ENCODE data around the gene CD7. TPM values are rescaled to one million over a fixed set of nuclear protein-coding genes. Genes with fewer than 3 reads are reported as not detected.
"Not testable (repeated sequence)": the region's sequence is repeated elsewhere in the genome, so short reads cannot be mapped to it uniquely, and the experiment has no call there.

CD7 gene
- total RNA-seq = 345 and 351 TPM in 2 replicates

DNA sequence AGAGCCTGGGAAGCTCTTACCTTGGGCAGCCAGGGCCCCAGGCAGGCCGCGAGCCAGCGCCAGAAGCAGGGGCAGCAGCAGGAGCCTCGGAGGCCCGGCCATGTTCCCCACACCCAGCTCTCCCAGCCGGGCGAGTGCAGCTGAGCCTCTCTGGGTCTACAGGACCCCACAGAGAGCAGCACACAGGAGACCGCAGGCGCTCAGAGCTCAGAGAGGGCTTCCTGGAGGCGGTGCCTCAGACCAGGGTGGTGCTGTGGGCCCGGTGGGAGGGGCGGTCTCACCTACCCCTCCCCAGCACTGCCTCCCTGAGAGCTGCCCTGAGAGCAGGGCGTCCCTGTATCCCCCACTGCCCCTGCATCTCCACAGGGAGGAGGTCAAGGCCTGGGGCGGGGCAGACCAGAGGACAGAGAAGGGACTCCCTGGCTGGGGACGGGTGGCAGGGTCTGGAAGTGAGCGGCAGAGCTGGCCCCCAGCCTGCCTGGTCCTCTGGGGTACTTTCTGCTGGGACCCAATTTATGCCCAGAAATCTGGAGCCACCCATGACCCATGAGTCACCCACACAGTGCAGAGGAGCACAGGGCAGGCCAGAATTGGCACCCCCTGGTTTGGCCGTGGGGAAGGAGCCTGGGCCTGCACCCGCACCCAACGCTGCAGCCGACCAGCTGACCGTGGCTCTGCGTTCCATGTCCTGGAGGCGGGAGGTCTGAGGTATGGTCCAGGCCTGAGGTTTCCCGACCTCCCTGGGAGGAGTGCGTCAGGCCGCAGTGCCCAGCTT is at the start of gene CD7:
Gene CD7, minus strand, starts transcription at position 215 of the 775 bp plus-strand sequence. Its CDS starts 113 bp downstream, at position 102.
- Mint-ChIP-seq H3K4me1 (ENCODE audit: low read depth) (peaks cover 19% of the 10 kb centered on the region), H3K9me3 (no peaks in the 10 kb centered on the region), H3K27ac (no peak within 1 kb of the TSS), H3K4me3 (ENCODE audit: low read depth) (no peak within 1 kb of the TSS), H3K27me3 (ENCODE audit: low read depth) (no peaks in the 10 kb centered on the region), H3K36me3 (ENCODE audit: low read depth) (peaks cover 33% of the 10 kb centered on the region)
- intact Hi-C loops (cut with micrococcal nuclease) = loop anchor here (1.0 kb wide), 1 partner anchor 15 kb away; no protein-coding TSS in a partner anchor
- DNase-seq (ENCODE audit: low spot score) = peak; percentile 65

DNA sequence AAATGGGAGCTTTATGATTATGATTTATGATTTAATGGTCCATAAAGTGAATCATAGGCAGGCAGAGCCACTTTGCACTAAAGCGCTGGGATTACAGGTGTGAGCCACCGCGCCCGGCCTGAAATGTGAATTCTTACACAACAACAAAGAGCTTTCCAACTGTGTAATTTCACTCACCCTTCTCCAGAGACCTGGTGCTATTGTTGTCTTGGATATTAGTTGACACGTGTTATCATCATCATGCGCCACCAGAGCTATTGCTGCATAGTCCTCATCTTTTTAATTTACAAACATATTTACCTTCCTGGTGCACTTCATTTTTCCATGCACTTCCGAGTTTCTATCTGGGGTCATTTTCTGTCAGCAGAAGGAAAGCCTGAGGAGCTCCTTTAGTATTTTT is 49.3 kb upstream of the CD7 start:
- H3K9me3 Mint-ChIP-seq = no peaks in the 10 kb centered on the region
- H3K36me3 Mint-ChIP-seq (ENCODE audit: low read depth) = no peaks in the 10 kb centered on the region
- H3K4me1 Mint-ChIP-seq (ENCODE audit: low read depth) = peaks cover 12% of the 10 kb centered on the region
- no peak overlapping the region for H3K4me3 Mint-ChIP-seq (ENCODE audit: low read depth)
- intact Hi-C loops (cut with micrococcal nuclease) = no loop called here
- DNase-seq (ENCODE audit: low spot score) = no peak
- no peak overlapping the region for H3K27ac Mint-ChIP-seq
- H3K27me3 Mint-ChIP-seq (ENCODE audit: low read depth) = peaks cover 32% of the 10 kb centered on the region

DNA sequence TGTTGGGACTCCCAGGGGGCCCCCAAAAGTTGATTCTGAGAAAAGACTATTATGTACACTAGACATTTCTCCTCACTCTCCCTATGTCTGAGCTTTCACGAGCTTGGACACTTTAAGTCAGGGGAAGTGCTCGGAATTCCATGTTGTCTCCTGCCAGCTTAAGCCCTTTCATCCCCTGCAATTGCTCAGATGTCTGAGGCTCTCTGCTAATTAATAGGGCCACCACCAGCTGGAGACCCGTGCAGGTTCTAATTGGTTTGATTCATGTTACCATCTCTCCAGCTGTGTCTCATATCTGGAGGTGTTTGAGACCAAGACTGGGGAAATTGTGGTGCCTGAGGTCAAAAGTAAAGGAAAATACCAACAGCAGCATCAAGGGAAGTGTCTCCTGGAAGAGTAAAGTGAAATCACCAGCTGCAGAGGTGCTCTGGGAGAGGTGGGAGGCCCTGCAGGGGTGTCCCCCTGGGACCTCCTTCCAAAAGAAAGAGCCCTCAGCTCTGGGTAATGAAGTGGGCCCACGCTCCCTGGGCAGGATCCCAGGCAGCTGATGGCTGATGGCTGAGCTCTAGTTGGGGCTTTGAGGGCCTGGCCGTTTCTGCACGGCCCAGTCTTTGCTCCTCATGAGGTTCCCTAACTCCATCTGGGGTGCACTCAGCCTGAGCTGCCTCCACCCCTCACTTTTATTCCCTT is 48.3 kb upstream of the CD7 start:
- H3K27me3 Mint-ChIP-seq (ENCODE audit: low read depth) = peaks cover 27% of the 10 kb centered on the region
- no peak for DNase-seq (ENCODE audit: low spot score)
- no peaks in the 10 kb centered on the region for H3K9me3 Mint-ChIP-seq
- no peaks in the 10 kb centered on the region for H3K36me3 Mint-ChIP-seq (ENCODE audit: low read depth)
- peaks cover 7% of the 10 kb centered on the region for H3K4me1 Mint-ChIP-seq (ENCODE audit: low read depth)
- no peak overlapping the region for H3K4me3 Mint-ChIP-seq (ENCODE audit: low read depth)
- intact Hi-C loops (cut with micrococcal nuclease) = no loop called here
- no peak overlapping the region for H3K27ac Mint-ChIP-seq

DNA sequence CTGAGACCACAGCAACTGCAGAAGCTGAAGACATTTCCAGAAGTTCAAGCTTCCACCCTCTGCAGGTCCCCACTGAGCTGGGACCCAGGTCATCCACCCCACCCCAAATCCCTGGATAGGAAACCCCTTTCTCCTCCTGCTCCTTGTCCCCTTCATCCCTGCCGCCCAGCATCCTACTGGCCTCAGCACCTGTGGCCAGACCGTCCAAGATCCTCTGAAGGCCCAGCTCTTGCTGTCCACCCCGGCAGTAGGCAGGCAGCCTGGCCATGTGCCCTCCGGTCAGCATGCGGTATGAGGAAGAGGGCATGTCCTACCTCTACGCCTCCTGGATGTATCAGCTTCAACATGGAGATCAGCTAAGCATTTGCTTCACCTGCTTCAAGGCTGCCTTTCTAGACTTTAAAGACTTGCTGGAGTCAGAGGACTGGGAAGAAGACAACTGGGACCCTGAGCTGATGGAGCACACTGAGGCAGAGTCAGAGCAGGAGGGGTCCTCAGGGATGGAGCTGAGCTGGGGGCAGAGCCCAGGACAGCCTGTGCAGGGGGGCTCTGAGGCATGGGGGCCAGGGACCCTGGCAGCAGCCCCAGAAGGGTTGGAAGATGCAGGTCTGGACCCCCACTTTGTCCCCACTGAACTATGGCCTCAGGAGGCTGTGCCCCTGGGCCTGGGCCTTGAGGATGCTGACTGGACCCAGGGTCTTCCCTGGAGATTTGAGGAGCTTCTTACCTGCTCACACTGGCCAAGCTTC is 44.7 kb upstream of the CD7 start:
- H3K9me3 Mint-ChIP-seq = no peaks in the 10 kb centered on the region
- no peak for DNase-seq (ENCODE audit: low spot score)
- peaks cover 7% of the 10 kb centered on the region for H3K4me1 Mint-ChIP-seq (ENCODE audit: low read depth)
- no peak overlapping the region for H3K4me3 Mint-ChIP-seq (ENCODE audit: low read depth)
- intact Hi-C loops (cut with micrococcal nuclease) = no loop called here
- peaks cover 18% of the 10 kb centered on the region for H3K27me3 Mint-ChIP-seq (ENCODE audit: low read depth)
- H3K36me3 Mint-ChIP-seq (ENCODE audit: low read depth) = no peaks in the 10 kb centered on the region
- no peak overlapping the region for H3K27ac Mint-ChIP-seq

DNA sequence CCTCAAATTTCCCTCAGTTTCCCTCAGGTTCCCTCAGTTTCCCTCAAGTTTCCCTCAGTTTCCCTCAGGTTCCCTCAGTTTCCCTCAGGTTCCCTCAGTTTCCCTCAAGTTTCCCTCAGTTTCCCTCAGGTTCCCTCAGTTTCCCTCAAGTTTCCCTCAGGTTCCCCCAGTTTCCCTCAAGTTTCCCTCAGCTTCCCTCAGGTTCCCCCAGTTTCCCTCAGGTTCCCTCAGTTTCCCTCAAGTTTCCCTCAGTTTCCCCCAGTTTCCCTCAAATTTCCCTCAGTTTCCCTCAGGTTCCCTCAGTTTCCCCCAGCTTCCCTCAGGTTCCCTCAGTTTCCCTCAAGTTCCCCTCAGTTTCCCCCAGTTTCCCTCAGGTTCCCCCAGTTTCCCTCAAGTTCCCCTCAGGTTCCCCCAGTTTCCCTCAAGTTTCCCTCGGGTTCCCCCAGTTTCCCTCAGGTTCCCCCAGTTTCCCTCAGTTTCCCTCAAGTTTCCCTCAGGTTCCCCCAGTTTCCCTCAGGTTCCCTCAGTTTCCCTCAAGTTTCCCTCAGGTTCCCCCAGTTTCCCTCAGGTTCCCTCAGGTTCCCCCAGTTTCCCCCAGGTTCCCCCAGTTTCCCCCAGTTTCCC is 42.2 kb upstream of the CD7 start:
- peaks cover 14% of the 10 kb centered on the region for H3K27me3 Mint-ChIP-seq (ENCODE audit: low read depth)
- not testable (repeated sequence) for H3K4me1 Mint-ChIP-seq (ENCODE audit: low read depth); H3K4me3 Mint-ChIP-seq (ENCODE audit: low read depth); DNase-seq (ENCODE audit: low spot score); H3K9me3 Mint-ChIP-seq; H3K27ac Mint-ChIP-seq; H3K36me3 Mint-ChIP-seq (ENCODE audit: low read depth)
- intact Hi-C loops (cut with micrococcal nuclease) = loop anchor here (10.0 kb wide), 1 partner anchor 415 kb away; no protein-coding TSS in a partner anchor

DNA sequence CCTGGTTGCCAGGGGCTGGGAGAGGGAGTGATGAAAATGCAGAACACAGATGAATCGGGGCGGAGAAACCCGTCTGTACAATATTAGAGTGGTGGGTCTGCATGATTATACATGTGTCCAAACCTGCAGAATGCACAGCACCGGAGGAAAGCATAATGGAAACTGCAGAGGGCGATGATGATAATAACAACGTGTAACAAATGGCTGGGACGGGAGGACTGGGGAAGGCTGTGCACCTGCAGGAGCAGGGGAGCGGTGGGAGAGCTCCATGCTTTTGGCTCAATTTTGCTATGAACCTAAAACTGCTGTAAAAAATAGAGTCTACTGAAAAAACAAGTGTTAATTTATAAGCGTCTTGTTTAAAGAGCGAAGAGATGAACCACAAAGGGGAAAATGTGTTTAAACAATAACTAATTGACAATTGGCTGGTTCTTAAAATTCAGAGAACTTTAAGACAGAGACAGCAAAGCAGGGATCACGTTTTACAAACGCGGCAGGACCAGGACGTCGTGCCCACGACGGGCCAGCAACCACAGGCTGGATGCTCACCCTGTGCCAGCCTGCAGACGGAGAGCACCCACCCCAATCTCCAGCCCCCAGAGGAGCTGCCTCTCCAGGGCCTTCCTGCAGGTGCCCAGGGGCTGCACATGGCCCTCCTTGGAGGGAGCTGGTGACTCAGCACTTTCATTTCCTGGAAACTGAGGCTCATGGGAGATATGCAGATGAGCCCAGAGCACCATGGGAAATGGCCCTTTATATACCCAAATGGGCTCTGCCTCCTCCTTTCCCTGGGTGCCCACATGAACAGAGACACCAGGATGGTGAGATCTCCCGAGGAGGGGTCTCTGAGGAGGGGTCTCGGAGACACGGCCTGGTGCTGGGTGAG is 41.3 kb upstream of the CD7 start, which contains the start of gene TEX19:
Gene TEX19, plus strand, starts transcription at position 783 of the 886 bp plus-strand sequence. CDS start 2,904 bp downstream, outside the sequence.
- no peak for DNase-seq (ENCODE audit: low spot score)

DNA sequence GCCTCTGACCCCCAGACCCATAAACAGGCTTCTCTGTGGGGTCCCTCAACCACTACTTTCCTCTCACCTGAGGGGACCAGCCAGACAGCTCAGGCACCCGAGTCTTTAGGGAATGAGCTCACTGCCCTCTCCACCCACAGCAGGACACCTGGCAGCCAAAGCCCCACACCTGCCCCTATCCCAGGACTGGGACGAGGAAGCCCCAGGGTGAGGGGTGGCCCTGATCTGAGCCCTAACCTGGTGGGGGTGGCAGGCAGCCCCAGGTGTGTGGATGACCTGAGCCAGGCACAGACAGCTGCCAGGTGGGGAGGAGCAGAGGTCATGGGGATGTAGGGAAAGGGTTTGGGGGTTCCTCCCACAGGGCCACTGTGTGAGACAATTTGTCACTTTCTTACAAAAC is 40.0 kb upstream of the CD7 start:
- no peak overlapping the region for H3K27ac Mint-ChIP-seq
- no peaks in the 10 kb centered on the region for H3K36me3 Mint-ChIP-seq (ENCODE audit: low read depth)
- peaks cover 7% of the 10 kb centered on the region for H3K4me1 Mint-ChIP-seq (ENCODE audit: low read depth)
- no peak for DNase-seq (ENCODE audit: low spot score)
- no peak overlapping the region for H3K4me3 Mint-ChIP-seq (ENCODE audit: low read depth)
- peaks cover 11% of the 10 kb centered on the region for H3K27me3 Mint-ChIP-seq (ENCODE audit: low read depth)
- H3K9me3 Mint-ChIP-seq = no peaks in the 10 kb centered on the region
- intact Hi-C loops (cut with micrococcal nuclease) = loop anchor here (10.0 kb wide), 1 partner anchor 417 kb away; no protein-coding TSS in a partner anchor

More for the DNA sequence above, 41.3 kb upstream of the CD7 start, which contains the start of gene TEX19:
- Mint-ChIP-seq H3K4me3 (ENCODE audit: low read depth) (no peak within 1 kb of the TSS), H3K27ac (peak within 1 kb of the TSS; percentile 7), H3K27me3 (ENCODE audit: low read depth) (peaks cover 14% of the 10 kb centered on the region), H3K36me3 (ENCODE audit: low read depth) (no peaks in the 10 kb centered on the region), H3K4me1 (ENCODE audit: low read depth) (peaks cover 7% of the 10 kb centered on the region), H3K9me3 (no peaks in the 10 kb centered on the region)
- intact Hi-C loops (cut with micrococcal nuclease) = loop anchor here (10.0 kb wide), 1 partner anchor 416 kb away; no protein-coding TSS in a partner anchor

DNA sequence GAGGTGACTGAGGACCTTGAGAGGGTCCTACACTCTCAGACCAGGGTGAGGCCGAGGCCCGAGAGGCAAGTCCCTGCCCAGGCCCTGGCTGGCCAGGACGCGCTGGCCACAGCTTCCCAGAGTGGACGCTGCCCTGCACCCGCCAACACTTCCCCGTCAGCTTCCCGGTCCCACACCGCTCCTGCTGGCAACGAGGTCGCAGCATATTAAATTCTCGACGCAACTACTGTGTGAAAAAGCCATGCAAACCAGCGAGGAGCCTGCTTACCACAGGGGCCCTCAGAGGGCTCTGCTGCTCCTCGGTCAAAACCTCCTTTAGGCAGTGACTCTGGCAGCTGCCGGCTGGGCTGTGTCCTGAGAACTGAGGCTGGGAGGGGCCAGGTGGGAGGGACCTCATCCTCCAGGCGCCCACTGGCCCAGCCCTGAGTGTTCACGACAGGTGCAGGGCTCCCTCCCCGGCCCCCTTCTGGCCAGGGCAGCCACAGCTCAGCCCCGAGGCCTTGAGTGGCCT is 39.5 kb upstream of the CD7 start:
- intact Hi-C loops (cut with micrococcal nuclease) = loop anchor here (10.0 kb wide), 1 partner anchor 418 kb away; no protein-coding TSS in a partner anchor

DNA sequence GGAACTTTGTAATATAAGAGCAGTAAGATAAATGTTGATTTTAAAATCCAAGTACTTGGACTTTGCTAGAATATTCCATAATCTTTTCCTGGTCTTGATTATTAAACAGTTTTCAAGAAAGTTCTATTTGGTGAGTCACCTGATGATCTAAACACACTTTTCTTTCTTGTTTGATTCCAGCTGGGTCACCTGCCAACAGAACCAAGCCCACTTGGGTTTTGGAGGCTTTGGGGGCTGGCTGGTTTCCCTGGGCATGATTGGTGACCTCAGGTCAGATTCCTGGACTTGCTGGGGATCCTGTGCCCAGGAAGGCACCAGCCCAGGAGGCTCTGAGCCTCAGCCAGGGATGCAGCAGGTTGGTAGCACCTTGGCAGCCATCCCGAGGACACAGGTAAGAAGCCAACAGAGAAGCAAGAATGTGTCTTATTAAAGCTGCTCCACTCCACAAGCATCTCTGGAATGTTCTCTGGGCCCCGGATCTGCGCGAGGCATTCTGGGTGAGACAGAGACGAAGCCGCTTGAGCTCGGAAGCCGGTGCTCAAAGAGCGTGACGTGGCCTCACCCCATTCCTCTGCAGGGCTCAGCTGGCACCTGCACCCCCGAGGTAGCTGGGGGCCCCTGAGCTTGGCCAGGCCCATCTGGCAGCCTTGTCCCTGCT is 38.5 kb upstream of the CD7 start:
- intact Hi-C loops (cut with micrococcal nuclease) = loop anchor here (10.0 kb wide), 1 partner anchor 419 kb away; no protein-coding TSS in a partner anchor
- peaks cover 11% of the 10 kb centered on the region for H3K27me3 Mint-ChIP-seq (ENCODE audit: low read depth)
- no peak for DNase-seq (ENCODE audit: low spot score)
- no peaks in the 10 kb centered on the region for H3K9me3 Mint-ChIP-seq
- no peak overlapping the region for H3K4me3 Mint-ChIP-seq (ENCODE audit: low read depth)
- H3K4me1 Mint-ChIP-seq (ENCODE audit: low read depth) = peaks cover 11% of the 10 kb centered on the region
- H3K27ac Mint-ChIP-seq = no peak overlapping the region
- no peaks in the 10 kb centered on the region for H3K36me3 Mint-ChIP-seq (ENCODE audit: low read depth)

More for the DNA sequence above, 39.5 kb upstream of the CD7 start:
- peaks cover 9% of the 10 kb centered on the region for H3K4me1 Mint-ChIP-seq (ENCODE audit: low read depth)
- no peaks in the 10 kb centered on the region for H3K9me3 Mint-ChIP-seq
- DNase-seq (ENCODE audit: low spot score) = no peak
- H3K36me3 Mint-ChIP-seq (ENCODE audit: low read depth) = no peaks in the 10 kb centered on the region
- H3K27ac Mint-ChIP-seq = no peak overlapping the region
- H3K4me3 Mint-ChIP-seq (ENCODE audit: low read depth) = no peak overlapping the region
- H3K27me3 Mint-ChIP-seq (ENCODE audit: low read depth) = peaks cover 11% of the 10 kb centered on the region

DNA sequence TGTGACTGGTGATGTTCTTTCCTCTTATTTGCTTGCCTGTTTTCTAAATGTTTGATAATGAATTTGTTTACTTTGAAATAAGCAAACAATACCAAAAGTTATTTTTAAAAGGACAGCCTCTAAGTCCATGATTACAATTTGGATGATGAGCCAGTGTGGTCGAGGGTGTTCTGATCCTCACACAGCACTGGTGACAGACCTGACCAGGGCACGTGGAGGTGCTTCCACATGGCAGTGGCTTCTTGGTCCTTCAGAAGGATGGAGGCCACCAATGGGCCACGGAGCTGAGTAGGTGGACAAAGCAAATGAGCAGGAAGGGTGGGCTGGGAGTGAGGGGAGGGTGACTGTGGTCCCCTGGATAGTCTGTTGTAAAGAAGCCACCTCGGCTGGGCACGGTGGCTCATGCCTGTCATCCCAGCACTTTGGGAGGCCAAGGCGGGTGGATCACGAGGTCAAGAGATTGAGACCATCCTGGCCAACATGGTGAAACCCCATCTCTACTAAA is 37.4 kb upstream of the CD7 start:
- Mint-ChIP-seq H3K4me1 (ENCODE audit: low read depth) (peaks cover 11% of the 10 kb centered on the region), H3K4me3 (ENCODE audit: low read depth) (no peak overlapping the region), H3K27me3 (ENCODE audit: low read depth) (peaks cover 11% of the 10 kb centered on the region), H3K9me3 (no peaks in the 10 kb centered on the region), H3K27ac (no peak overlapping the region), H3K36me3 (ENCODE audit: low read depth) (no peaks in the 10 kb centered on the region)
- DNase-seq (ENCODE audit: low spot score) = no peak
- intact Hi-C loops (cut with micrococcal nuclease) = loop anchor here (10.0 kb wide), 1 partner anchor 420 kb away; no protein-coding TSS in a partner anchor

DNA sequence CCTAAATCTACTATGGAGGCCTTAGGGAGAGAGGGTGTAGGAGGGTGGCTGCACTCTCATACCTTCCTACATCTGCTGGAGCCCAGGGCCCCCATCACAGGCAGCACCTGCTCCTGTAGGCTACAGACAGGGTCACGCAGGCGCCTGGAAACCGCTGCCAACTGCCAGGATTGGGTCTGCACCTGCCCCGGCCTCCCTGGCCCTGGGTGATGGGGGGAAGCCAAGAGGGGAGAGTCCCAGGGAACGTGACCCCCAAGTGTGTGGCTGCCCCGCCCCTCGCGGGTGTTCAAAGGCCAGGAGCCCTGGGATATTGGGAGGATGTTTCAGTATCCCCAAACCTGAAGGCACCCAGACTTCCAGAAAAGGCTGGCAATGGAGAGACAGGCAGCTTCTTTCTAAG is 36.1 kb upstream of the CD7 start:
- Mint-ChIP-seq H3K36me3 (ENCODE audit: low read depth) (no peaks in the 10 kb centered on the region), H3K4me1 (ENCODE audit: low read depth) (peaks cover 8% of the 10 kb centered on the region), H3K9me3 (no peaks in the 10 kb centered on the region)

More for the DNA sequence above, 36.1 kb upstream of the CD7 start:
- intact Hi-C loops (cut with micrococcal nuclease) = loop anchor here (2.0 to 10.0 kb wide), 2 partner anchors 201 to 421 kb away; no protein-coding TSS in a partner anchor
- Mint-ChIP-seq H3K27me3 (ENCODE audit: low read depth) (peaks cover 9% of the 10 kb centered on the region), H3K27ac (no peak overlapping the region), H3K4me3 (ENCODE audit: low read depth) (no peak overlapping the region)
- no peak for DNase-seq (ENCODE audit: low spot score)

All from activated T-helper 2 cell treated with anti-CD3 and anti-CD28 coated beads, Interferon-gamma antibody, Interleukin-2, Interleukin-4, amounts not matched to agents 10 μg/mL and 5 μg/mL and 100 μg/mL, durations not matched to agents 14 hours and 24 hours and 36 hours (primary cell).